Astrocyte of the hippocampus (primary cell): ENCODE data around the gene ZIC4.

Experiments used
- DNase-seq: peaks from one replicate; pipeline ENCODE4 v3.0.0; 2011; ENCODE audit warnings: low read depth, low spot score

The ZIC4 gene

GRCh38 chr3:147405231-147406027 lies 914 bp downstream of the ZIC4 start:
- DNase-seq, result no peak

- no peak for DNase-seq
Measured at GRCh38 chr3:147404800-147405230, 1.5 kb downstream of the ZIC4 start.

- no peak for DNase-seq
Measured at GRCh38 chr3:147404000-147404799, 2.1 kb downstream of the ZIC4 start.

GRCh38 chr3:147403511-147403910 lies 2.8 kb downstream of the ZIC4 start:
- no peak for DNase-seq

- no peak for DNase-seq
Measured at GRCh38 chr3:147402159-147402558, 4.2 kb downstream of the ZIC4 start.

- DNase-seq, result no peak
Measured at GRCh38 chr3:147401421-147401820, 4.9 kb downstream of the ZIC4 start.

- DNase-seq, result no peak
Measured at GRCh38 chr3:147400999-147401398, 5.3 kb downstream of the ZIC4 start.

GRCh38 chr3:147400111-147400510 lies 6.2 kb downstream of the ZIC4 start:
- no peak for DNase-seq

- no peak for DNase-seq
Measured at GRCh38 chr3:147398813-147399534, 7.4 kb downstream of the ZIC4 start.

GRCh38 chr3:147397875-147398812 lies 8.2 kb downstream of the ZIC4 start:
- no peak for DNase-seq

- DNase-seq, result peak; percentile 72
Measured at GRCh38 chr3:147397155-147397874, 9.0 kb downstream of the ZIC4 start.

GRCh38 chr3:147396712-147397046 lies 9.7 kb downstream of the ZIC4 start:
- no peak for DNase-seq

GRCh38 chr3:147395899-147396711 lies 10.2 kb downstream of the ZIC4 start:
- peak; percentile 35 for DNase-seq

GRCh38 chr3:147394884-147395225 lies 11.5 kb downstream of the ZIC4 start:
- no peak for DNase-seq

GRCh38 chr3:147393943-147394883 lies 12.1 kb downstream of the ZIC4 start:
- DNase-seq, result peak; percentile 35

- DNase-seq, result peak; percentile 72
Measured at GRCh38 chr3:147393261-147393942, 12.9 kb downstream of the ZIC4 start.

- no peak for DNase-seq
Measured at GRCh38 chr3:147392625-147392946, 13.8 kb downstream of the ZIC4 start.
